Measurements from ENCODE around the gene CCDC50. TPM values are rescaled to one million over a fixed set of nuclear protein-coding genes. Genes with fewer than 3 reads are reported as not detected.

CCDC50 gene
- total RNA-seq, 2 donors from 2014 or later, result 99.5 to 169 TPM

GRCh38 chr3:191399918-191400317 is 70.7 kb downstream of the CCDC50 start:
- no peak for TF ChIP-seq CTCF (IDR thresholded peaks at IDR 0.05)
- Histone ChIP-seq H3K4me1 (ENCODE audit: control insufficient read depth in 1 of 2, low read depth in 2 of 2) (no peaks in the 10 kb centered on the region), H3K27me3 (replicated peaks; ENCODE audit: insufficient read depth) (no peaks in the 10 kb centered on the region), H3K4me3 (no peak overlapping the region), H3K36me3 (peaks cover 6% of the 10 kb centered on the region), H3K27ac (no peak overlapping the region), H3K9me3 (no peaks in the 10 kb centered on the region)
- ATAC-seq (ENCODE audit: insufficient number of reproducible peaks, low FRiP score, low read depth), result no peak
- DNase-seq (ENCODE audit: low spot score), result no peak

- no peak overlapping the region for H3K4me3 ChIP-seq
- no peaks in the 10 kb centered on the region for H3K36me3 ChIP-seq
- H3K27ac ChIP-seq, result no peak overlapping the region
- no peaks in the 10 kb centered on the region for H3K9me3 ChIP-seq
- H3K4me1 ChIP-seq (ENCODE audit: control insufficient read depth in 1 of 2, low read depth in 2 of 2), result no peaks in the 10 kb centered on the region
- no peaks in the 10 kb centered on the region for H3K27me3 ChIP-seq (replicated peaks; ENCODE audit: insufficient read depth)
- TF ChIP-seq CTCF (IDR thresholded peaks at IDR 0.05), result no peak
- DNase-seq (ENCODE audit: low spot score) (no peak), ATAC-seq (ENCODE audit: insufficient number of reproducible peaks, low FRiP score, low read depth) (no peak)
Measured at GRCh38 chr3:191401775-191402357, 72.7 kb downstream of the CCDC50 start.

- Histone ChIP-seq H3K27me3 (replicated peaks; ENCODE audit: insufficient read depth) (no peaks in the 10 kb centered on the region), H3K9me3 (peaks cover 12% of the 10 kb centered on the region), H3K4me3 (no peak overlapping the region), H3K36me3 (no peaks in the 10 kb centered on the region), H3K27ac (no peak overlapping the region), H3K4me1 (ENCODE audit: control insufficient read depth in 1 of 2, low read depth in 2 of 2) (no peaks in the 10 kb centered on the region)
- TF ChIP-seq CTCF (IDR thresholded peaks at IDR 0.05), result no peak
- DNase-seq (ENCODE audit: low spot score), result no peak
- ATAC-seq (ENCODE audit: insufficient number of reproducible peaks, low FRiP score, low read depth), result no peak
Measured at GRCh38 chr3:191409791-191410359, 80.7 kb downstream of the CCDC50 start.

GRCh38 chr3:191412759-191413158 is 83.6 kb downstream of the CCDC50 start:
- no peaks in the 10 kb centered on the region for H3K4me1 ChIP-seq (ENCODE audit: control insufficient read depth in 1 of 2, low read depth in 2 of 2)
- H3K36me3 ChIP-seq, result no peaks in the 10 kb centered on the region
- H3K27ac ChIP-seq, result no peak overlapping the region
- H3K27me3 ChIP-seq (replicated peaks; ENCODE audit: insufficient read depth), result no peaks in the 10 kb centered on the region
- no peak overlapping the region for H3K4me3 ChIP-seq
- ATAC-seq (ENCODE audit: insufficient number of reproducible peaks, low FRiP score, low read depth) (no peak), DNase-seq (ENCODE audit: low spot score) (no peak)
- H3K9me3 ChIP-seq, result peaks cover 12% of the 10 kb centered on the region
- TF ChIP-seq CTCF (IDR thresholded peaks at IDR 0.05), result no peak

GRCh38 chr3:191414286-191414685 is 85.1 kb downstream of the CCDC50 start:
- DNase-seq (ENCODE audit: low spot score), result no peak
- H3K36me3 ChIP-seq, result no peaks in the 10 kb centered on the region
- ATAC-seq (ENCODE audit: insufficient number of reproducible peaks, low FRiP score, low read depth), result no peak
- no peak overlapping the region for H3K27ac ChIP-seq
- no peak overlapping the region for H3K4me3 ChIP-seq
- TF ChIP-seq CTCF (IDR thresholded peaks at IDR 0.05), result no peak
- peaks cover 11% of the 10 kb centered on the region for H3K9me3 ChIP-seq
- no peaks in the 10 kb centered on the region for H3K4me1 ChIP-seq (ENCODE audit: control insufficient read depth in 1 of 2, low read depth in 2 of 2)
- no peaks in the 10 kb centered on the region for H3K27me3 ChIP-seq (replicated peaks; ENCODE audit: insufficient read depth)

All from thoracic aorta (tissue), 2 donors.